Large intestine (tissue), 3 donors: ENCODE measurements around the gene ROR1. TPM values are rescaled to one million over a fixed set of nuclear protein-coding genes. Genes with fewer than 3 reads are reported as not detected.

Source experiments
- DNase-seq, 2 donors: peaks; one replicate each; pipeline versions ENCODE4 v3.0.0 to v3.0.0-alpha.2; 2013
- H3K27ac ChIP-seq: one replicate; pipeline ENCODE4 v1.5.1; 2013; ENCODE audit warnings: low read length
- H3K27me3 ChIP-seq: 2 replicates; pipeline ENCODE4 v1.6.1; 2013; ENCODE audit warnings: low read length; ENCODE audit not compliant: control insufficient read depth, insufficient read depth
- H3K36me3 ChIP-seq: 2 replicates; pipeline ENCODE4 v1.6.1; 2013; ENCODE audit warnings: low read length; ENCODE audit not compliant: control insufficient read depth, insufficient read depth
- H3K4me1 ChIP-seq: one replicate; pipeline ENCODE4 v1.6.1; 2013; ENCODE audit warnings: low read length; ENCODE audit not compliant: control insufficient read depth, insufficient read depth
- H3K4me3 ChIP-seq: one replicate; pipeline ENCODE4 v1.5.1; 2013; ENCODE audit warnings: low read length
- H3K9me3 ChIP-seq: one replicate; pipeline ENCODE4 v1.6.1; 2013; ENCODE audit warnings: mild to moderate bottlenecking, low read depth, low read length, moderate library complexity; ENCODE audit not compliant: control insufficient read depth
- WGBS: methylation state at CpG from one replicate; pipeline ENCODE4 v1.1.5; 2013; ENCODE audit warnings: low lambda C conversion rate; ENCODE audit not compliant: insufficient coverage; 5-methylcytosine and 5-hydroxymethylcytosine counted together
- polyA plus RNA-seq: library from polyadenylated mRNA; unstranded; fragments of 120-200 nt; gene quantifications from one replicate; pipeline ENCODE4 v1.2.1, GENCODE V29; 2013

The ROR1 gene
- polyA plus RNA-seq, 1 donor, result 14.4 TPM

- Histone ChIP-seq H3K36me3 (no peaks in the 10 kb centered on the region), H3K27ac (no peak overlapping the region), H3K9me3 (peaks cover 4% of the 10 kb centered on the region), H3K4me3 (no peak overlapping the region), H3K27me3 (no peaks in the 10 kb centered on the region), H3K4me1 (no peaks in the 10 kb centered on the region)
- 60% methylated on average over 1 of the region's 2 CpGs for WGBS
- DNase-seq, result no peak
Measured at GRCh38 chr1:64061430-64062104, 287.8 kb downstream of the ROR1 start.

DNA sequence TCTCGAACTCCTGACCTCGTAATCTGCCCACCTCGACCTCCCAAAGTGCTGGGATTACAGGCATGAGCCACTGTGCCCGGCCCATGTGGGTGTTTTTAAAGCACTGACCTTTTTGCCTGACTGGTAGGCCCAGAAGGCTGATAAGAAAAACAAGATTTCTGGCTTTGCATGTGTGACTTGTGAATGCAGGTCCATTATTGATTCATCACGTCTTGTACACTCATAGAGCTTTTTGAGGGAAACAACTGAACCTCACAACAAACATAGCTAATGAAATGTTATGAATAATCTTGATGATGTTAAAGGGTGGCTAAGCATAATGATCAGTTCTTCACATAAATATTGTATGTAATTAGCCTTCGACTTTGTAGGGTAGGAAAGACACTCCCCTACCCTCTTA, 288.7 kb downstream of the ROR1 start:
- Histone ChIP-seq H3K27ac (no peak overlapping the region), H3K9me3 (peaks cover 4% of the 10 kb centered on the region), H3K27me3 (no peaks in the 10 kb centered on the region), H3K4me3 (no peak overlapping the region), H3K4me1 (no peaks in the 10 kb centered on the region), H3K36me3 (no peaks in the 10 kb centered on the region)
- WGBS, result 100% methylated on average over 1 of the region's 6 CpGs
- no peak for DNase-seq

DNA sequence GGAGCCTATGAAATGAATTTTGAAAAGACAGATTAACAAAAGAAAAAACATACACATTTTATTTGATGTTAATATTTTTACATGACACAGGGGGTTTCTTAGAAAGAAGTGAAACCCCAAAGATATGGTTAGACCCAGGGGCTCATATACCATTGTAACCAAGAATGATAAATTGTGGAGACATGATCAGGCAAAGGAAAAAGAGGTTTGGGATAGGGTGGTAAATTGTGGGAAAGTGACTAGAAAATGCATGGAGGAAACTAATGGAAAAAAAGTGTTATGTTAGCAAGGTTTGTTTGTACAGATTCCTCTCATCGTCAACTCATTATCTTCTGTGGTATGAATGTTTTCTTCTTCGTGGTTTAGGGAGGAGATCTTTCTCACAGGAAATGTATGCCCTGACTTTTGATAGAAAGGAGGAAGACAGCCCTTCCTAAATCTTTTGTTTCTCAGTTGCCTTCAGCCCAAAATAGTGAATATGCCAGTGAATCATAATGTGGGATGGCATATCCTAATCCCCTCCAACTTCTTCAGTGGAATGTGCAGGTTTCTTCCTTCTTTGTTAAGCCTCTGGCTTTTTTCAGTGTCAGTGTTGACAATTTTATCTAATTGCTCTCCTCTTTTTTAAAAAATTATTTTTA, 289.2 kb downstream of the ROR1 start:
- 67% methylated on average over 1 of the region's 2 CpGs for WGBS
- Histone ChIP-seq H3K27ac (no peak overlapping the region), H3K4me1 (no peaks in the 10 kb centered on the region), H3K36me3 (no peaks in the 10 kb centered on the region), H3K9me3 (peaks cover 4% of the 10 kb centered on the region), H3K27me3 (no peaks in the 10 kb centered on the region), H3K4me3 (no peak overlapping the region)
- DNase-seq, result no peak

DNA sequence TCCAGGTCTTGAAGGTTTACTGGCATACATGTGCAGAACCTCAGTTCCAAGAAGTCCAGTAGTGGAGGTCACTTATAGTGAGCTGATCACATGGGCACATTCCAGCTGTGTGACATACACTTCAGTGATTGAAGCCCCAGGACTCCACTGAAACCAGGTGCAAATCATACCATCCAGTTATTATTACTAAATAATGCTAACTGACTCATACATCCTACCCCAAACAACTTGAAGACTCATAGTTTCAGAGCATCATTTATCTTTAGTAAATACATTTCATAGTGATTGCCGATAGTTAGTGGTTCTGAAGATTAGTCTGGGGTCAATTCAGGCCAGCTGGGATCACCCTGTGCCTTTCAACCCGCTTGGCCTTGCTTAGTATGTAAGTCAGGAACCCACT, 291.8 kb downstream of the ROR1 start:
- H3K27me3 ChIP-seq, result no peaks in the 10 kb centered on the region
- H3K36me3 ChIP-seq, result no peaks in the 10 kb centered on the region
- no peak for DNase-seq
- H3K27ac ChIP-seq, result no peak overlapping the region
- no peaks in the 10 kb centered on the region for H3K4me1 ChIP-seq
- WGBS, result no CpG with 5 or more reads among the region's 2 CpGs
- no peak overlapping the region for H3K4me3 ChIP-seq
- no peaks in the 10 kb centered on the region for H3K9me3 ChIP-seq

GRCh38 chr1:64072089-64072793, 298.4 kb downstream of the ROR1 start:
- WGBS, result 83% methylated on average over 2 of the region's 5 CpGs
- no peaks in the 10 kb centered on the region for H3K4me1 ChIP-seq
- no peaks in the 10 kb centered on the region for H3K36me3 ChIP-seq
- no peaks in the 10 kb centered on the region for H3K27me3 ChIP-seq
- H3K4me3 ChIP-seq, result no peak overlapping the region
- no peak for DNase-seq
- no peaks in the 10 kb centered on the region for H3K9me3 ChIP-seq
- H3K27ac ChIP-seq, result no peak overlapping the region

DNA sequence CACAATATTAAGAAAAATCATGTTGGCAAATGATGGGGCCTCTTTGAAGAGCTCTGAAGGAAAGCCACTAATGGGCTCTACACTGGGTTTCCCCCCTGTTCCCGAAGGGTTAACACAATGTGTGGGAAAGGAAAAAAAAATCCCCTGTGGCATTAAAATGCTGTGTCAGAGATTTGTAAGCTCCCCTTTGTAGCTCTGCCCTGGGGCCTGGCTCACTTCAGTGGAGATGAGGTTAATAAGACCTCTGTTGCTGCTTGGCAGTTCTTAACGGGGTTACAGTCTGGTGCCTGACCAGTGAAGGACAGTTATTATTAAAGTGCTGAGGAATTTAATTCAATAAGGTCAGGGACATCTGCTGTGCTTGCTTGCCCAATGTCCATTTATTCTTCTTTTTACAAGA, 299.9 kb downstream of the ROR1 start:
- no CpG with 5 or more reads among the region's 2 CpGs for WGBS
- Histone ChIP-seq H3K27ac (no peak overlapping the region), H3K4me3 (no peak overlapping the region), H3K9me3 (no peaks in the 10 kb centered on the region), H3K36me3 (no peaks in the 10 kb centered on the region), H3K27me3 (no peaks in the 10 kb centered on the region), H3K4me1 (no peaks in the 10 kb centered on the region)
- no peak for DNase-seq

DNA sequence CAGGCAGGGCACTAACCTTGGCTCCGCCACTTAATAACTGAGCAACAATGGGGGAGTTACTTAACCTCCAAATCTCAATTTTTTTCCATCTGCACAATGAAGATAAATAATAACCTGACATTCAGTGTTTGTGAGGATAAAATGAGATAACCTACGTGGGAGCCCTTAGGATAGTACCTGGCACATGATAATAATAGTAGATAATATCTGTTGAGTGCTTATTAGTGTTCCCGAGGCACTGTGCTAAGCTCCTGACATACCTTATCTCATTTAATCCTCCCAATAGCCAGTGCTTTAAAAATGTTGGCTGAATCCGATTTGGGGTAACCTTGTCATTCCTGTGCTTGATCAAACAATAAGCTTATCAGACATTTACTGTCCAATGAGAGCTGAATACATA, 300.9 kb downstream of the ROR1 start:
- no CpG with 5 or more reads among the region's 4 CpGs for whole genome bisulfite sequencing
- Histone ChIP-seq H3K27me3 (no peaks in the 10 kb centered on the region), H3K9me3 (no peaks in the 10 kb centered on the region), H3K4me1 (no peaks in the 10 kb centered on the region), H3K27ac (no peak overlapping the region), H3K4me3 (no peak overlapping the region), H3K36me3 (no peaks in the 10 kb centered on the region)
- DNase-seq, result no peak

GRCh38 chr1:64077281-64077940, 303.6 kb downstream of the ROR1 start:
- Histone ChIP-seq H3K36me3 (no peaks in the 10 kb centered on the region), H3K27me3 (no peaks in the 10 kb centered on the region), H3K4me3 (no peak overlapping the region), H3K27ac (no peak overlapping the region), H3K9me3 (no peaks in the 10 kb centered on the region), H3K4me1 (no peaks in the 10 kb centered on the region)
- no CpG with 5 or more reads among the region's 8 CpGs for WGBS
- DNase-seq, result no peak

DNA sequence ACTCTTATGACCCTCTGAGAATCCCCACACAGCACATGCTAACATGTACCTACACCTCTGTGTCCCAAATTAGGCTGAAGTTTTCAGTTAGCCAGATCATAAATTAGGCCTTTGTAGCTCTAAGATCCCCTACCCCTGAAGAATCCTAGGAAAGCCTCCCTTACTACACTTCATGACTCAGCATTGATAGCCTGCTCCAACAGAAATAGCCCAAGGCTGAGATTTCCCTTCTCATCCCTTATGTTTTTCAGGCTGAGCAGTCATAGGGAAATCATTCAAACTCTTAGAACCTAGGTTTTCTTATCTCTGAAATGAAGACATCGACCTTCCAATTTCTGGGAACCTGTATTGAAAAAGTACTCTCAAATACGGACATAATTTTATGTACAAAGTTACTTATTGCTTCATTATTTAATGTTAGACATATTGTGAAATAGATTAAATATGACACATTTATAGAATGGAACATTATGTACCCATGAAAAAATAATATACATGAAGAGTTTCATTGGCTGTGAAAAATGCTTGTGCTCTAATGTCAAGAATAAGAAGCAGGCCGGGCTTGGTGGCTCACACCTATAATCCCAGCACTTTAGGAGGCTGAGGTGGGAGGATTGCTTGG, 307.2 kb downstream of the ROR1 start:
- WGBS, result 100% methylated on average over 1 of the region's 3 CpGs
- DNase-seq, result no peak
- Histone ChIP-seq H3K4me3 (no peak overlapping the region), H3K36me3 (no peaks in the 10 kb centered on the region), H3K27ac (no peak overlapping the region), H3K9me3 (no peaks in the 10 kb centered on the region), H3K4me1 (no peaks in the 10 kb centered on the region), H3K27me3 (no peaks in the 10 kb centered on the region)

GRCh38 chr1:64082459-64082858, 308.6 kb downstream of the ROR1 start:
- Histone ChIP-seq H3K9me3 (no peaks in the 10 kb centered on the region), H3K27me3 (no peaks in the 10 kb centered on the region), H3K36me3 (no peaks in the 10 kb centered on the region), H3K4me1 (no peaks in the 10 kb centered on the region), H3K27ac (no peak overlapping the region), H3K4me3 (no peak overlapping the region)
- no peak for DNase-seq
- WGBS, result no CpG with 5 or more reads among the region's 3 CpGs
